H1 (cell line): ENCODE measurements around the gene SH2D4B.

Source experiments
- ASH2L ChIP-seq: fragments of 200-600, 300-600 bp; sonication (generic); IDR thresholded peaks from one replicate; pipeline ENCODE4 v1.7.1; 2017; ENCODE audit warnings: low read length
- CHD2 ChIP-seq: IDR thresholded peaks from 2 replicates; pipeline ENCODE4 v1.6.1; 2012; ENCODE audit warnings: low read length, improper control_type of control experiment
- CTCF ChIP-seq, 3 experiments: IDR thresholded peaks; 1 replicate in 2 of 3; 2 replicates in 1 of 3; pipeline versions ENCODE4 v1.5.1 to v1.6.1; 2011; ENCODE audit warnings: low read length in 3 of 3, mild to moderate bottlenecking in 3 of 3, inconsistent platforms in 2 of 3, low read depth in 1 of 3, moderate library complexity in 1 of 3; ENCODE audit not compliant: insufficient read depth in 1 of 3; ENCODE audit errors: control extremely low read depth in 1 of 3
- JUN ChIP-seq: IDR thresholded peaks from 2 replicates; pipeline ENCODE4 v1.6.1; 2011; ENCODE audit warnings: low read depth, mild to moderate bottlenecking, improper control_type of control experiment, low read length
- MAFK ChIP-seq: IDR thresholded peaks from 2 replicates; pipeline ENCODE4 v1.6.1; 2012; ENCODE audit warnings: low read depth, mild to moderate bottlenecking, improper control_type of control experiment, low read length
- NANOG ChIP-seq: IDR thresholded peaks from 2 replicates; pipeline ENCODE4 v1.6.1; 2011; ENCODE audit warnings: low read length, low read depth, mild to moderate bottlenecking, inconsistent platforms; ENCODE audit not compliant: insufficient read depth, poor library complexity, severe bottlenecking
- POLR2A ChIP-seq, 2 experiments: IDR thresholded peaks; 1 replicate in 1 of 2; 2 replicates in 1 of 2; pipeline ENCODE4 v1.6.1; 2011; ENCODE audit warnings: low read depth in 2 of 2, low read length in 2 of 2, mild to moderate bottlenecking in 2 of 2; ENCODE audit errors: control extremely low read depth in 1 of 2
- POLR2AphosphoS5 ChIP-seq: IDR thresholded peaks from 2 replicates; pipeline ENCODE4 v1.6.1; 2011; ENCODE audit warnings: low read depth, low read length
- RBBP5 ChIP-seq: IDR thresholded peaks from 2 replicates; pipeline ENCODE4 v1.7.1; 2012; ENCODE audit warnings: low read depth, mild to moderate bottlenecking, inconsistent platforms, low read length, moderate library complexity, borderline replicate concordance
- SIRT6 ChIP-seq: IDR thresholded peaks from one replicate; pipeline ENCODE4 v1.7.1; 2012; ENCODE audit warnings: low read length, inconsistent platforms
- SP1 ChIP-seq: IDR thresholded peaks from 2 replicates; pipeline ENCODE4 v1.6.1; 2011; ENCODE audit warnings: low read depth, low read length
- TAF1 ChIP-seq: IDR thresholded peaks from 2 replicates; pipeline ENCODE4 v1.6.1; 2011; ENCODE audit warnings: mild to moderate bottlenecking, low read depth, low read length
- TAF7 ChIP-seq: optimal IDR thresholded peaks from 2 replicates; pipeline ENCODE3; 2011; ENCODE audit warnings: low read depth, mild to moderate bottlenecking, inconsistent platforms, low read length, moderate library complexity, borderline replicate concordance

- TF ChIP-seq CTCF (IDR thresholded peaks at IDR 0.05; ENCODE audit: control extremely low read depth in 1 of 3, insufficient read depth in 1 of 3, low read depth in 1 of 3, low read length in 3 of 3) = no peak
- no peak for TF ChIP-seq RBBP5
- no peak for TF ChIP-seq POLR2AphosphoS5
- no peak for TF ChIP-seq TAF1
- TF ChIP-seq MAFK = no peak
- TF ChIP-seq TAF7 = no peak
- TF ChIP-seq SIRT6 = no peak
- TF ChIP-seq NANOG = no peak
- TF ChIP-seq ASH2L = no peak
- no peak for TF ChIP-seq JUN
- TF ChIP-seq SP1 = no peak
- no peak for TF ChIP-seq POLR2A (IDR thresholded peaks at IDR 0.05; ENCODE audit: control extremely low read depth in 1 of 2, low read depth in 2 of 2, low read length in 2 of 2)
- no peak for TF ChIP-seq CHD2
Observed at GRCh38 chr10:80520661-80521470, 16.8 kb upstream of the SH2D4B start.
